Osteoblast (primary cell): ENCODE results near the gene SLC4A11. TPM values are rescaled to one million over a fixed set of nuclear protein-coding genes. Genes with fewer than 3 reads are reported as not detected.

Experiments
- DNase-seq: peaks from one replicate; pipeline ENCODE4 v3.0.0; 2011; ENCODE audit warnings: low spot score, mixed read lengths; ENCODE audit not compliant: insufficient read length; ENCODE audit errors: missing footprints
- H2AFZ ChIP-seq: 2 replicates; pipeline ENCODE4 v1.6.0; 2011; ENCODE audit warnings: mild to moderate bottlenecking, low read length
- H3K27ac ChIP-seq: 2 replicates; pipeline ENCODE4 v1.5.1; 2011; ENCODE audit warnings: mild to moderate bottlenecking, low read depth, low read length, moderate library complexity
- H3K27me3 ChIP-seq: 2 replicates; pipeline ENCODE4 v1.6.0; 2012; ENCODE audit warnings: mild to moderate bottlenecking, control low read depth, inconsistent platforms, low read length, moderate library complexity; ENCODE audit not compliant: insufficient read depth
- H3K36me3 ChIP-seq: 2 replicates; pipeline ENCODE4 v1.5.1; 2011; ENCODE audit warnings: mild to moderate bottlenecking, low read length, control low read depth, moderate library complexity; ENCODE audit not compliant: insufficient read depth
- H3K4me1 ChIP-seq: 2 replicates; pipeline ENCODE4 v1.5.1; 2011; ENCODE audit warnings: mild to moderate bottlenecking, low read length, control low read depth, moderate library complexity; ENCODE audit not compliant: insufficient read depth
- H3K4me2 ChIP-seq: 2 replicates; pipeline ENCODE4 v1.6.0; 2011; ENCODE audit warnings: mild to moderate bottlenecking, low read length; ENCODE audit not compliant: insufficient read depth
- H3K4me3 ChIP-seq: fragments of 200-600 bp; sonication (generic); 3 replicates; pipeline ENCODE4 v1.5.1; 2012; ENCODE audit warnings: mild to moderate bottlenecking, low read length, inconsistent platforms; ENCODE audit not compliant: insufficient read depth
- H3K79me2 ChIP-seq: 2 replicates; pipeline ENCODE4 v1.6.0; 2012; ENCODE audit warnings: mild to moderate bottlenecking, low read length, control low read depth, inconsistent platforms; ENCODE audit not compliant: insufficient read depth
- H3K9me3 ChIP-seq: 2 replicates; pipeline ENCODE4 v1.5.1; 2011; ENCODE audit warnings: low read depth, low read length, control low read depth
- H4K20me1 ChIP-seq: 2 replicates; pipeline ENCODE4 v1.6.0; 2012; ENCODE audit warnings: mild to moderate bottlenecking, low read length, control low read depth; ENCODE audit not compliant: insufficient read depth
- CTCF ChIP-seq: IDR thresholded peaks from 2 replicates; pipeline ENCODE4 v1.5.1; 2011; ENCODE audit warnings: mild to moderate bottlenecking, low read depth, low read length, moderate library complexity; ENCODE audit errors: extremely low read depth
- total RNA-seq: library from RNA; depleted of rRNA; stranded (reverse); fragments of >200 nt; gene quantifications from 2 replicates; pipeline ENCODE4 v1.2.3, GENCODE V29; 2012

SLC4A11 gene
- total RNA-seq, 1 donor = under 0.01 TPM

DNA sequence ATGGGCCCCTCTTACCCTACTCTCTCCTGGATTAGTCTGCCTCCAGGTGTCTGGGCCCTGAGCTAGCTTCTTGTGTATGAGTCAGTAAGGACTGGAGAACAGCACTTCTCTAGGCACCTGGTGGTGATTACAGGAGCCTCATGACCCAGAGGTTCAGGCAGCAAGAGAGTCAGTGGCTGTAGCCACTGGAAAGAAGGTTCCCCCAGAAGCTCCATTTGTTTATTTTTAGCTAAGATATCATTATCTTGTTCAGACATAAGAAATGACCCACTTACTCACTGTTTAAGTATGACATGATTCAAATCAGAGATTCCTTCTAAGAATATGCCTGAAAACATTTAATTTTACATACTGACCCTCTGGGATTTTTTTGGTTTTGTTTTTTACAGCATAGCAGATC lies 23.6 kb upstream of the SLC4A11 start:
- no peak overlapping the region for H3K4me2 ChIP-seq
- DNase-seq = peak; percentile 90

DNA sequence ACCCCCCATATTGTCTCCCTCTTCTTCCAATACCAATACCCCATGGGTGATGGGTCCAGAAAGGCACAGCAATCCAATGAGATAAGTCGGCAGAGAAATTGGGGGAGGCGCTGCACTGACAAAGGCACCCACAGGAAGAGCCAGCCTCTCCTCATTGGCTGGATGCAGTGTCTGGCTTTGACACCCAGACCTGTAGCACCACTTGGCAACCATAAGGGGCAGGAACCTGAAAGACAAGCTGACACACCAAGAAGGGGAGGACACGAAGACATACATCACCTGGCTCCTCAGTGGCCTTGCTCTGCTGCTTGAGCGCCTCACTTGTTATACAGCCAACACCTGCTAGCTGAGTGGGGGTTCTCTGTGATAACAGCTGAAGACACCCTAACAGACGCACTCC lies 19.4 kb upstream of the SLC4A11 start:
- H2AFZ ChIP-seq = no peak overlapping the region
- no peaks in the 10 kb centered on the region for H3K9me3 ChIP-seq
- no peak overlapping the region for H3K4me2 ChIP-seq
- no peak overlapping the region for H3K27ac ChIP-seq
- H3K4me3 ChIP-seq = no peak overlapping the region
- H3K36me3 ChIP-seq = peaks cover 48% of the 10 kb centered on the region
- H3K4me1 ChIP-seq = peaks cover 4% of the 10 kb centered on the region
- no peak for DNase-seq
- H4K20me1 ChIP-seq = no peaks in the 10 kb centered on the region
- TF ChIP-seq CTCF = no peak
- no peaks in the 10 kb centered on the region for H3K79me2 ChIP-seq
- no peaks in the 10 kb centered on the region for H3K27me3 ChIP-seq

More for the DNA sequence above, 23.6 kb upstream of the SLC4A11 start:
- H3K4me3 ChIP-seq = no peak overlapping the region
- H3K4me1 ChIP-seq = peaks cover 4% of the 10 kb centered on the region
- peaks cover 31% of the 10 kb centered on the region for H3K36me3 ChIP-seq
- no peaks in the 10 kb centered on the region for H3K27me3 ChIP-seq
- no peaks in the 10 kb centered on the region for H4K20me1 ChIP-seq
- TF ChIP-seq CTCF = no peak
- H3K9me3 ChIP-seq = no peaks in the 10 kb centered on the region
- H3K27ac ChIP-seq = no peak overlapping the region
- no peak overlapping the region for H2AFZ ChIP-seq
- no peaks in the 10 kb centered on the region for H3K79me2 ChIP-seq

DNA sequence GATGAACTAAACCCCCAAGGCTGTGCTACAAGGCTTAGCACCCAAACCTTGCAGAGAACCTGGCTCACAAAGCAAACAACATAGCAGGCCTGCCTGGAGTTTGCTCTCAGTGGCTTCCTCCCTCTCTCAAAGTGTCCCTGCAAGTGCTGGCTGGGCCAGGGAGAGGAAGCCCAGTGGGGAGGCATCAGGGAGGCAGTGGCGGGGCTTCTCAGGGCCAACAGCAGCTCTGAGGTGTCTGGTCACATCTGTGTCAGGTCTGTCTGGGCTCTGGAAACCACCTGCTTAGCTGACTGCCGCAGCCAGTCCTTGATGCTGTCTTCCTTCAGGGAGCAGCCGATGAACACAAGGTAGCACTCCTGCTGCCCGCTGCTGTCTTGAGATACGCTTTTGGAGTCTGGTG lies 16.7 kb upstream of the SLC4A11 start:
- DNase-seq = peak; percentile 30
- Histone ChIP-seq H3K4me2 (no peak overlapping the region), H4K20me1 (no peaks in the 10 kb centered on the region), H3K27me3 (no peaks in the 10 kb centered on the region), H3K9me3 (no peaks in the 10 kb centered on the region), H2AFZ (no peak overlapping the region), H3K27ac (no peak overlapping the region), H3K4me3 (no peak overlapping the region), H3K36me3 (peaks cover 49% of the 10 kb centered on the region), H3K4me1 (no peaks in the 10 kb centered on the region), H3K79me2 (no peaks in the 10 kb centered on the region)
- no peak for TF ChIP-seq CTCF

GRCh38 chr20:3251806-3252205 lies 12.8 kb upstream of the SLC4A11 start:
- no peak overlapping the region for H3K4me2 ChIP-seq
- no peak overlapping the region for H3K4me3 ChIP-seq
- H3K9me3 ChIP-seq = no peaks in the 10 kb centered on the region
- peaks cover 3% of the 10 kb centered on the region for H4K20me1 ChIP-seq
- no peak overlapping the region for H2AFZ ChIP-seq
- peaks cover 16% of the 10 kb centered on the region for H3K27me3 ChIP-seq
- no peak overlapping the region for H3K27ac ChIP-seq
- H3K4me1 ChIP-seq = no peaks in the 10 kb centered on the region
- H3K79me2 ChIP-seq = no peaks in the 10 kb centered on the region
- H3K36me3 ChIP-seq = peaks cover 33% of the 10 kb centered on the region
- DNase-seq = peak; percentile 77
- no peak for TF ChIP-seq CTCF
